ENCODE results near the gene FBXL7.

- TF ChIP-seq, protein P1, sequence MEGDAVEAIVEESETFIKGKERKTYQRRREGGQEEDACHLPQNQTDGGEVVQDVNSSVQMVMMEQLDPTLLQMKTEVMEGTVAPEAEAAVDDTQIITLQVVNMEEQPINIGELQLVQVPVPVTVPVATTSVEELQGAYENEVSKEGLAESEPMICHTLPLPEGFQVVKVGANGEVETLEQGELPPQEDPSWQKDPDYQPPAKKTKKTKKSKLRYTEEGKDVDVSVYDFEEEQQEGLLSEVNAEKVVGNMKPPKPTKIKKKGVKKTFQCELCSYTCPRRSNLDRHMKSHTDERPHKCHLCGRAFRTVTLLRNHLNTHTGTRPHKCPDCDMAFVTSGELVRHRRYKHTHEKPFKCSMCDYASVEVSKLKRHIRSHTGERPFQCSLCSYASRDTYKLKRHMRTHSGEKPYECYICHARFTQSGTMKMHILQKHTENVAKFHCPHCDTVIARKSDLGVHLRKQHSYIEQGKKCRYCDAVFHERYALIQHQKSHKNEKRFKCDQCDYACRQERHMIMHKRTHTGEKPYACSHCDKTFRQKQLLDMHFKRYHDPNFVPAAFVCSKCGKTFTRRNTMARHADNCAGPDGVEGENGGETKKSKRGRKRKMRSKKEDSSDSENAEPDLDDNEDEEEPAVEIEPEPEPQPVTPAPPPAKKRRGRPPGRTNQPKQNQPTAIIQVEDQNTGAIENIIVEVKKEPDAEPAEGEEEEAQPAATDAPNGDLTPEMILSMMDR (IDR thresholded peaks at IDR 0.05) = no peak
- no peak for TF ChIP-seq POLR2A (IDR thresholded peaks at IDR 0.05)
These were observed 432.1 kb downstream of the FBXL7 start for GRCh38 chr5:15932066-15932465.

Measured in lower leg skin (tissue), 3 donors.